PC-9 (cell line): ENCODE data around the gene AKT1S1. TPM values are rescaled to one million over a fixed set of nuclear protein-coding genes. Genes with fewer than 3 reads are reported as not detected.

Source experiments
- BruUV-seq: library from RNA; stranded (reverse); fragments of 400-500 nt; replicated peaks from 2 replicates; lab custom pipeline; 2021; lab: Mats Ljungman, UMichigan
- CTCF ChIA-PET: fragments of 300-600 bp; sonication (Branson Sonifier 250); formaldehyde crosslinking; loops from one replicate; lab custom pipeline; 2022; ENCODE audit warnings: antibody characterized with exemption; lab: Charles Lee
- POLR2A ChIA-PET: fragments of 300-600 bp; sonication (Branson Sonifier 250); formaldehyde crosslinking; loops from one replicate; lab custom pipeline; 2022; ENCODE audit warnings: antibody characterized with exemption; ENCODE audit not compliant: unreplicated experiment; lab: Charles Lee
- DNase-seq, 2 experiments: peaks; one replicate each; pipeline versions ENCODE4 v3.0.0 to v3.0.0-alpha.2; 2015 to 2022; ENCODE audit warnings: mixed read lengths in 1 of 2
- H2AFZ ChIP-seq: fragments of 200-600 bp; sonication (generic); 2 replicates; pipeline ENCODE4 v1.8.1; 2017; ENCODE audit warnings: antibody characterized with exemption
- H3F3A ChIP-seq: fragments of 200-600 bp; sonication (generic); 2 replicates; pipeline ENCODE4 v1.8.1; 2017; ENCODE audit warnings: antibody characterized with exemption, mild to moderate bottlenecking, low read depth; ENCODE audit not compliant: insufficient read depth
- H3K27ac ChIP-seq: fragments of 200-600 bp; sonication (generic); 2 replicates; pipeline ENCODE4 v1.6.1; 2016; ENCODE audit warnings: mixed run types
- H3K27me3 ChIP-seq: fragments of 200-600 bp; sonication (generic); 2 replicates; pipeline ENCODE4 v1.6.1; 2016; ENCODE audit warnings: low read depth, mixed run types; ENCODE audit not compliant: insufficient read depth
- H3K36me3 ChIP-seq: fragments of 200-600 bp; sonication (generic); 2 replicates; pipeline ENCODE4 v1.6.1; 2016; ENCODE audit warnings: low read depth, mixed run types
- H3K4me1 ChIP-seq: fragments of 200-600 bp; sonication (generic); replicated peaks from 2 replicates; pipeline ENCODE4 v1.6.1; 2016; ENCODE audit warnings: mixed run types; ENCODE audit not compliant: insufficient read depth
- H3K4me2 ChIP-seq: fragments of 200-600 bp; sonication (generic); 2 replicates; pipeline ENCODE4 v1.6.1; 2017; ENCODE audit warnings: mixed run types
- H3K4me3 ChIP-seq: fragments of 200-600 bp; sonication (generic); 2 replicates; pipeline ENCODE4 v1.6.1; 2016; ENCODE audit warnings: mixed run types
- H3K79me2 ChIP-seq: fragments of 200-600 bp; sonication (generic); 2 replicates; pipeline ENCODE4 v1.6.1; 2017; ENCODE audit warnings: low read depth, mixed run types
- H3K9me2 ChIP-seq: fragments of 200-600 bp; sonication (generic); 2 replicates; pipeline ENCODE4 v1.8.1; 2017; ENCODE audit warnings: mild to moderate bottlenecking; ENCODE audit not compliant: insufficient read depth
- H3K9me3 ChIP-seq: fragments of 200-600 bp; sonication (generic); 2 replicates; pipeline ENCODE4 v1.8.1; 2016; ENCODE audit warnings: low read depth; ENCODE audit not compliant: insufficient read depth
- H4K20me1 ChIP-seq: fragments of 200-600 bp; sonication (generic); 2 replicates; pipeline ENCODE4 v1.8.1; 2017; ENCODE audit not compliant: insufficient read depth
- CTCF ChIP-seq: fragments of 200-600 bp; sonication (generic); conservative IDR thresholded peaks from 2 replicates; pipeline ENCODE4 v1.6.1; 2017; ENCODE audit warnings: mixed run types, antibody characterized with exemption, mild to moderate bottlenecking, moderate library complexity
- EZH2 ChIP-seq: fragments of 200-600 bp; sonication (generic); IDR thresholded peaks from 2 replicates; pipeline ENCODE4 v1.8.0; 2017; ENCODE audit warnings: antibody characterized with exemption, low read depth
- intact Hi-C: fragments of 100-400 bp; cut with micrococcal nuclease; formaldehyde crosslinking; loops from one replicate; pipeline ENCODE4 v1.10.0; 2022; ENCODE audit not compliant: unreplicated experiment
- total RNA-seq: library from RNA; stranded (reverse); gene quantifications from 2 replicates; pipeline ENCODE4 v1.2.3, GENCODE V29; 2021

AKT1S1 gene
- total RNA-seq, 1 experiment from 2014 or later, result 143 TPM

GRCh38 chr19:49861107-49861506, 16.0 kb downstream of the AKT1S1 start:
- Histone ChIP-seq H3K4me3 (no peak overlapping the region), H3K4me2 (no peak overlapping the region), H2AFZ (no peak overlapping the region), H3K27ac (no peak overlapping the region), H3K4me1 (peaks cover 17% of the 10 kb centered on the region), H4K20me1 (peaks cover 77% of the 10 kb centered on the region), H3K27me3 (no peaks in the 10 kb centered on the region), H3K9me3 (no peaks in the 10 kb centered on the region), H3F3A (peaks cover 71% of the 10 kb centered on the region), H3K36me3 (peaks cover 21% of the 10 kb centered on the region), H3K79me2 (peaks cover 33% of the 10 kb centered on the region), H3K9me2 (no peaks in the 10 kb centered on the region)
- BruUV-seq, result no TSS peak
- no peak for TF ChIP-seq EZH2
- TF ChIP-seq CTCF, result no peak
- POLR2A ChIA-PET, result no interaction called here
- CTCF ChIA-PET, result no interaction called here
- intact Hi-C loops, result no loop called here
- DNase-seq, result no peak

- Histone ChIP-seq H3K4me2 (no peak overlapping the region), H3K27ac (no peak overlapping the region), H4K20me1 (peaks cover 77% of the 10 kb centered on the region), H3F3A (peaks cover 71% of the 10 kb centered on the region), H3K4me3 (no peak overlapping the region), H3K4me1 (peaks cover 11% of the 10 kb centered on the region; the same call in 1 of the 2 replicates), H3K9me3 (no peaks in the 10 kb centered on the region), H3K79me2 (peaks cover 30% of the 10 kb centered on the region), H3K36me3 (peaks cover 21% of the 10 kb centered on the region), H3K27me3 (no peaks in the 10 kb centered on the region), H3K9me2 (no peaks in the 10 kb centered on the region), H2AFZ (no peak overlapping the region)
- no peak for DNase-seq
- TF ChIP-seq EZH2 (no peak), CTCF (no peak)
- POLR2A ChIA-PET, result no interaction called here
- intact Hi-C loops, result no loop called here
- CTCF ChIA-PET, result interaction anchor here (0.6 kb wide), 1 partner anchor 110 kb away, joined by 22 read pairs; no protein-coding TSS in a partner anchor
- BruUV-seq, result no TSS peak
Observed at GRCh38 chr19:49860336-49861102, 16.6 kb downstream of the AKT1S1 start.

GRCh38 chr19:49859682-49860335, 17.3 kb downstream of the AKT1S1 start:
- Histone ChIP-seq H3K27me3 (no peaks in the 10 kb centered on the region), H3K79me2 (peaks cover 30% of the 10 kb centered on the region), H2AFZ (no peak overlapping the region), H3K4me3 (no peak overlapping the region), H3K36me3 (peaks cover 18% of the 10 kb centered on the region), H3K9me3 (no peaks in the 10 kb centered on the region), H3K9me2 (no peaks in the 10 kb centered on the region), H3K4me1 (0 out of 2 replicates have a peak, but pooled peaks cover 4% of the 10 kb centered on the region), H3K4me2 (no peak overlapping the region), H3K27ac (peak overlapping the region; percentile 65), H3F3A (peaks cover 73% of the 10 kb centered on the region), H4K20me1 (peaks cover 77% of the 10 kb centered on the region)
- intact Hi-C loops, result no loop called here
- BruUV-seq, result no TSS peak
- TF ChIP-seq EZH2, result no peak
- DNase-seq, result no peak
- ChIA-PET CTCF (interaction anchor here (0.6 kb wide), 1 partner anchor 109 kb away, joined by 22 read pairs; no protein-coding TSS in a partner anchor), POLR2A (interaction anchor here (0.6 kb wide), 1 partner anchor 131 kb away, joined by 11 read pairs; no protein-coding TSS in a partner anchor)
